MM.1S (cell line): ENCODE measurements around the gene GPRC5C.

ENCODE experiments used
- DNase-seq: peaks from one replicate; pipeline ENCODE4 v3.0.0-alpha.2; 2015
- H2AFZ ChIP-seq: fragments of 300-600 bp; sonication (generic); 2 replicates; pipeline ENCODE4 v1.6.0; 2016; ENCODE audit warnings: antibody characterized with exemption, low read length
- H3F3A ChIP-seq: fragments of 300-600 bp; sonication (generic); 2 replicates; pipeline ENCODE4 v1.6.1; 2016; ENCODE audit warnings: mild to moderate bottlenecking, antibody characterized with exemption, low read length, moderate library complexity, mixed read lengths; ENCODE audit not compliant: insufficient read depth
- H3K27ac ChIP-seq: fragments of 300-600 bp; sonication (generic); 2 replicates; pipeline ENCODE4 v1.5.1; 2016; ENCODE audit warnings: mild to moderate bottlenecking, low read length
- H3K27me3 ChIP-seq: fragments of 300-600 bp; sonication (generic); replicated peaks from 2 replicates; pipeline ENCODE4 v1.6.0; 2016; ENCODE audit warnings: low read length; ENCODE audit not compliant: insufficient read depth
- H3K36me3 ChIP-seq: fragments of 300-600 bp; sonication (generic); replicated peaks from 2 replicates; pipeline ENCODE4 v1.6.1; 2016; ENCODE audit warnings: mild to moderate bottlenecking, low read length, mixed read lengths; ENCODE audit not compliant: insufficient read depth
- H3K4me1 ChIP-seq: fragments of 300-600 bp; sonication (generic); 2 replicates; pipeline ENCODE4 v1.6.1; 2016; ENCODE audit warnings: low read length, mixed read lengths
- H3K4me2 ChIP-seq: fragments of 300-600 bp; sonication (generic); 2 replicates; pipeline ENCODE4 v1.6.0; 2016; ENCODE audit warnings: low read depth, low read length
- H3K4me3 ChIP-seq: fragments of 300-600 bp; sonication (generic); 2 replicates; pipeline ENCODE4 v1.5.1; 2016; ENCODE audit warnings: low read length, mixed read lengths
- H3K79me2 ChIP-seq: fragments of 300-600 bp; sonication (generic); 2 replicates; pipeline ENCODE4 v1.6.1; 2016; ENCODE audit warnings: mixed run types, low read length, mixed read lengths
- H3K9ac ChIP-seq: fragments of 300-600 bp; sonication (generic); 2 replicates; pipeline ENCODE4 v1.6.1; 2016; ENCODE audit warnings: low read length, mixed read lengths
- H3K9me2 ChIP-seq: fragments of 300-600 bp; sonication (generic); replicated peaks from 2 replicates; pipeline ENCODE4 v1.6.1; 2016; ENCODE audit warnings: mild to moderate bottlenecking, low read length, mixed read lengths; ENCODE audit not compliant: insufficient read depth
- H3K9me3 ChIP-seq: fragments of 300-600 bp; sonication (generic); replicated peaks from 2 replicates; pipeline ENCODE4 v1.6.1; 2016; ENCODE audit warnings: mild to moderate bottlenecking, low read length, mixed read lengths; ENCODE audit not compliant: insufficient read depth
- H4K20me1 ChIP-seq: fragments of 300-600 bp; sonication (generic); 2 replicates; pipeline ENCODE4 v1.6.1; 2016; ENCODE audit warnings: mild to moderate bottlenecking, low read length, moderate library complexity, mixed read lengths; ENCODE audit not compliant: insufficient read depth
- CTCF ChIP-seq: fragments of 300-600 bp; sonication (generic); IDR thresholded peaks from 2 replicates; pipeline ENCODE4 v1.5.1; 2016; ENCODE audit warnings: antibody characterized with exemption, low read length, mixed read lengths
- EZH2 ChIP-seq: fragments of 300-600 bp; sonication (generic); optimal IDR thresholded peaks from 2 replicates; pipeline ENCODE3; 2017; ENCODE audit warnings: low read depth, mild to moderate bottlenecking, antibody characterized with exemption, low read length, mixed read lengths
- EZH2phosphoT487 ChIP-seq: fragments of 300-600 bp; sonication (generic); IDR thresholded peaks from 2 replicates; pipeline ENCODE4 v1.6.1; 2018; ENCODE audit warnings: antibody characterized with exemption, low read length

The GPRC5C gene

DNA sequence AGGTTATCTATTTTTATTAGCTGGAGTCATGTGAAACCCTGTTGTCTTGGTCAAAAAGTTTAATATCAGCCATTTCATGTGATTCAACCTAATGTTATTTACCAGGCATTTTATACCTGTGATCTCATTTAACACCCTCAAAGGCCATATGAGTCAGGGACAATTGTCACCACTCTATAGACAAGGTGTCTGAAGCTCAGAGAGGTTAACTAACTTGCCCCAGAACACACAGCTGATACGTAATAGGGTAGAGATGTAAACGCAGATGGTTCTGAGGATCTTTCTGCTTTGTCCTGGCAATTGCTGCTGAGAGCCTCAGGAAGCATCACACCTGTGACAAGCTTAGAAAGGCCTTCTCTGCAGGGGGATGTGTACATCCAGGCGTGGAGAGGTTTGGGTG is 39.5 kb downstream of the GPRC5C start:
- no peak overlapping the region for H3K4me3 ChIP-seq
- H3K9me3 ChIP-seq: no peaks in the 10 kb centered on the region
- H4K20me1 ChIP-seq: no peaks in the 10 kb centered on the region
- H2AFZ ChIP-seq: no peak overlapping the region
- TF ChIP-seq CTCF (no peak), EZH2phosphoT487 (no peak)
- no peak overlapping the region for H3K27ac ChIP-seq
- H3K9me2 ChIP-seq: no peaks in the 10 kb centered on the region
- H3F3A ChIP-seq: peaks cover 7% of the 10 kb centered on the region
- H3K27me3 ChIP-seq: no peaks in the 10 kb centered on the region
- peaks cover 4% of the 10 kb centered on the region for H3K4me1 ChIP-seq
- peaks cover 30% of the 10 kb centered on the region for H3K79me2 ChIP-seq
- no peak overlapping the region for H3K9ac ChIP-seq
- H3K36me3 ChIP-seq: no peaks in the 10 kb centered on the region
- H3K4me2 ChIP-seq: no peak overlapping the region
- DNase-seq: no peak

GRCh38 chr17:74472890-74473289 is 41.0 kb downstream of the GPRC5C start:
- Histone ChIP-seq H3K36me3 (no peaks in the 10 kb centered on the region), H3K27me3 (no peaks in the 10 kb centered on the region), H3K79me2 (peaks cover 27% of the 10 kb centered on the region), H2AFZ (no peak overlapping the region), H3K9ac (no peak overlapping the region), H3K4me1 (peaks cover 4% of the 10 kb centered on the region), H3K9me3 (no peaks in the 10 kb centered on the region), H3K27ac (peak overlapping the region; percentile 92; the same call in 1 of the 2 replicates), H3K4me3 (no peak overlapping the region), H3F3A (no peaks in the 10 kb centered on the region), H4K20me1 (no peaks in the 10 kb centered on the region), H3K9me2 (no peaks in the 10 kb centered on the region), H3K4me2 (no peak overlapping the region)
- no peak for DNase-seq
- TF ChIP-seq CTCF: no peak
- no peak for TF ChIP-seq EZH2phosphoT487
- TF ChIP-seq EZH2: no peak

GRCh38 chr17:74473294-74473693 is 41.4 kb downstream of the GPRC5C start:
- no peaks in the 10 kb centered on the region for H3K9me3 ChIP-seq
- no peak for DNase-seq
- H3K4me3 ChIP-seq: no peak overlapping the region
- TF ChIP-seq EZH2phosphoT487: no peak
- no peak for TF ChIP-seq EZH2
- no peak for TF ChIP-seq CTCF
- no peaks in the 10 kb centered on the region for H3K27me3 ChIP-seq
- H2AFZ ChIP-seq: no peak overlapping the region
- no peaks in the 10 kb centered on the region for H3K9me2 ChIP-seq
- no peak overlapping the region for H3K9ac ChIP-seq
- H3K79me2 ChIP-seq: peaks cover 26% of the 10 kb centered on the region
- no peaks in the 10 kb centered on the region for H3K36me3 ChIP-seq
- peaks cover 6% of the 10 kb centered on the region for H3K4me1 ChIP-seq
- H3F3A ChIP-seq: no peaks in the 10 kb centered on the region
- peak overlapping the region; percentile 43; the same call in 1 of the 2 replicates for H3K4me2 ChIP-seq
- peak overlapping the region; percentile 92; the same call in 1 of the 2 replicates for H3K27ac ChIP-seq
- H4K20me1 ChIP-seq: no peaks in the 10 kb centered on the region
